GM12878 (cell line): Measurements from ENCODE around the gene INTS6. TPM values are rescaled to one million over a fixed set of nuclear protein-coding genes. Genes with fewer than 3 reads are reported as not detected.

ENCODE experiments used
- ATAC-seq: fragments of 200-7000 bp; cut with Tn5 transposase; 3 replicates; pipeline ENCODE4 v1.9.1; 2020; ENCODE audit warnings: mild to moderate bottlenecking, moderate library complexity
- BruUV-seq: library from RNA; stranded (reverse); fragments of 400-500 nt; replicated peaks from 2 replicates; lab custom pipeline; 2021; lab: Mats Ljungman, UMichigan
- CTCF ChIA-PET: fragments of 300-600 bp; sonication (Branson Sonifier 250); formaldehyde crosslinking; extraction: SDS; loops from one replicate; lab custom pipeline; 2021; ENCODE audit warnings: inconsistent platforms; lab: Yijun Ruan, JAX
- POLR2A ChIA-PET: fragments of 350-600 bp; formaldehyde crosslinking; extraction: SDS; loops from one replicate; lab custom pipeline; 2021; ENCODE audit warnings: inconsistent platforms; lab: Charles Lee
- RAD21 ChIA-PET: fragments of 300-600 bp; sonication (Branson Sonifier 250); formaldehyde crosslinking; loops from one replicate; lab custom pipeline; 2023; ENCODE audit warnings: antibody characterized with exemption; ENCODE audit not compliant: unreplicated experiment; lab: Charles Lee
- SMC1A ChIA-PET: fragments of 300-600 bp; sonication (Branson Sonifier 250); formaldehyde crosslinking; loops from one replicate; lab custom pipeline; 2023; ENCODE audit not compliant: unreplicated experiment, uncharacterized antibody; lab: Charles Lee
- DNase-seq: peaks from one replicate; pipeline ENCODE4 v3.0.0-alpha.2; 2011; ENCODE audit warnings: low read depth, low spot score
- FAIRE-seq: peaks from 3 replicates; lab custom pipeline; 2011; peaks lifted over from hg19 to GRCh38; lab: Jason Lieb, UNC
- H2AFZ ChIP-seq: 2 replicates; pipeline ENCODE4 v1.6.0; 2011; ENCODE audit warnings: low read depth, low read length, control low read depth; ENCODE audit not compliant: control insufficient read depth
- H3K27ac ChIP-seq: 2 replicates; pipeline ENCODE4 v1.5.1; 2011; ENCODE audit warnings: control low read depth; ENCODE audit not compliant: control insufficient read depth, insufficient read depth
- H3K27me3 ChIP-seq, 2 experiments: replicated peaks in 1 of 2; 2 replicates each; pipeline versions ENCODE4 v1.6.0 to v1.6.1; 2011; ENCODE audit warnings: low read length in 1 of 2; ENCODE audit not compliant: control insufficient read depth in 2 of 2, insufficient read depth in 2 of 2
- H3K36me3 ChIP-seq, 2 experiments: 2 replicates each; pipeline ENCODE4 v1.5.1; 2011; ENCODE audit warnings: low read length in 1 of 2; ENCODE audit not compliant: control insufficient read depth in 2 of 2, insufficient read depth in 2 of 2
- H3K4me1 ChIP-seq: 2 replicates; pipeline ENCODE4 v1.6.1; 2011; ENCODE audit warnings: mild to moderate bottlenecking, low read length, moderate library complexity, mixed read lengths; ENCODE audit not compliant: control insufficient read depth, insufficient read depth
- H3K4me2 ChIP-seq: 2 replicates; pipeline ENCODE4 v1.6.0; 2011; ENCODE audit warnings: control low read depth; ENCODE audit not compliant: control insufficient read depth, insufficient read depth
- H3K4me3 ChIP-seq: fragments of 200-600 bp; sonication (generic); 2 replicates; pipeline ENCODE4 v1.5.1; 2016
- H3K79me2 ChIP-seq: 2 replicates; pipeline ENCODE4 v1.6.0; 2011; ENCODE audit warnings: low read length; ENCODE audit not compliant: control insufficient read depth, insufficient read depth
- H3K9ac ChIP-seq: 2 replicates; pipeline ENCODE4 v1.8.0; 2011; ENCODE audit warnings: low read length, control low read depth, mixed read lengths; ENCODE audit not compliant: control insufficient read depth, insufficient read depth
- H3K9me3 ChIP-seq: replicated peaks from 3 replicates; pipeline ENCODE4 v1.5.1; 2011; ENCODE audit warnings: mild to moderate bottlenecking, low read length; ENCODE audit not compliant: control insufficient read depth, insufficient read depth
- H4K20me1 ChIP-seq: 2 replicates; pipeline ENCODE4 v1.6.0; 2011; ENCODE audit not compliant: control insufficient read depth, insufficient read depth
- ASH2L ChIP-seq: fragments of 300-600, 200-600 bp; sonication (generic); IDR thresholded peaks from 2 replicates; pipeline ENCODE4 v1.6.1; 2017; ENCODE audit warnings: low read depth, mild to moderate bottlenecking, borderline replicate concordance
- BCL11A ChIP-seq: IDR thresholded peaks from 2 replicates; pipeline ENCODE4 v1.6.1; 2011; ENCODE audit warnings: low read depth, low read length
- BMI1 ChIP-seq: fragments of 450-650 bp; IDR thresholded peaks from 2 replicates; pipeline ENCODE4 v1.6.1; 2016; ENCODE audit warnings: mild to moderate bottlenecking, moderate library complexity, borderline replicate concordance
- EED ChIP-seq: sonication (generic); IDR thresholded peaks from 2 replicates; pipeline ENCODE4 v1.6.1; 2016; ENCODE audit warnings: antibody characterized with exemption, low read depth
- IKZF1 ChIP-seq: fragments of 450-650 bp; conservative IDR thresholded peaks from 2 replicates; pipeline ENCODE4 v1.6.1; 2017; ENCODE audit warnings: antibody characterized with exemption, mild to moderate bottlenecking
- KAT2A ChIP-seq: conservative IDR thresholded peaks from 2 replicates; pipeline ENCODE4 v1.6.1; 2011; ENCODE audit warnings: low read depth, low read length; ENCODE audit not compliant: control insufficient read depth
- MYB ChIP-seq: fragments of 150-350 bp; IDR thresholded peaks from 2 replicates; pipeline ENCODE4 v1.6.1; 2014; ENCODE audit warnings: mild to moderate bottlenecking, low read depth, low read length, borderline replicate concordance
- NFYA ChIP-seq: IDR thresholded peaks from 2 replicates; pipeline ENCODE4 v1.6.1; 2011; ENCODE audit warnings: low read depth, mild to moderate bottlenecking, low read length, improper control_type of control experiment, borderline replicate concordance
- NR2C1 ChIP-seq: fragments of 450-650 bp; IDR thresholded peaks from 2 replicates; pipeline ENCODE4 v1.6.1; 2017; ENCODE audit warnings: antibody characterized with exemption, mild to moderate bottlenecking, moderate library complexity
- NR2F1 ChIP-seq: fragments of 450-650 bp; conservative IDR thresholded peaks from 2 replicates; pipeline ENCODE4 v1.6.1; 2017; ENCODE audit warnings: mild to moderate bottlenecking
- NRF1 ChIP-seq: conservative IDR thresholded peaks from 2 replicates; pipeline ENCODE4 v1.6.1; 2011; ENCODE audit warnings: mild to moderate bottlenecking, low read depth, low read length, improper control_type of control experiment
- PML ChIP-seq: IDR thresholded peaks from 2 replicates; pipeline ENCODE4 v1.6.1; 2012; ENCODE audit warnings: low read length, inconsistent platforms
- STAT1 ChIP-seq: fragments of 450-650 bp; conservative IDR thresholded peaks from 2 replicates; pipeline ENCODE4 v1.6.1; 2014; ENCODE audit warnings: antibody characterized with exemption, mild to moderate bottlenecking
- YBX1 ChIP-seq: fragments of 450-650 bp; IDR thresholded peaks from 2 replicates; pipeline ENCODE4 v1.6.1; 2016; ENCODE audit warnings: antibody characterized with exemption
- ZNF217 ChIP-seq: fragments of 450-650 bp; IDR thresholded peaks from 2 replicates; pipeline ENCODE4 v1.6.1; 2017; ENCODE audit warnings: antibody characterized with exemption, mild to moderate bottlenecking
- ZNF274 ChIP-seq: IDR thresholded peaks from one replicate; pipeline ENCODE4 v1.8.0; 2011; ENCODE audit not compliant: insufficient read length, insufficient read depth
- ZNF622 ChIP-seq: fragments of 450-650 bp; IDR thresholded peaks from 2 replicates; pipeline ENCODE4 v1.6.1; 2017; ENCODE audit warnings: mild to moderate bottlenecking, inconsistent platforms
- in situ Hi-C: fragments of 300-500 bp; cut with MboI; formaldehyde crosslinking; loops from 9 replicates; pipeline ENCODE4 v1.14.3; 2018; ENCODE audit warnings: mixed read lengths
- intact Hi-C: fragments of 100-400 bp; cut with micrococcal nuclease; formaldehyde crosslinking; loops from one replicate; pipeline ENCODE4 v1.14.2; 2022; ENCODE audit not compliant: unreplicated experiment
- polyA plus RNA-seq, 11 experiments: library from polyadenylated mRNA; depleted of rRNA in 4 of 11; unstranded in 6 of 11; stranded (reverse) in 5 of 11; fragments of >200 nt; fragmentation: Nextera tagmentation in 4 of 11; fragmentation: Illumina TruSeq in 1 of 11; extraction: Ambion mirVana in 4 of 11; extraction: Trizol in 1 of 11; gene quantifications; 1 replicate in 1 of 11; 2 replicates in 10 of 11; pipeline versions ENCODE4 v1.2.1 to v1.2.3, GENCODE V29; 2011 to 2016; ENCODE audit warnings: inconsistent platforms in 2 of 11, missing spikeins in 2 of 11, low read depth in 1 of 11
- total RNA-seq, 4 experiments: library from RNA; depleted of rRNA in 3 of 4; stranded (reverse); fragments of >200 nt in 3 of 4; fragmentation: Illumina TruSeq in 1 of 4; extraction: Trizol in 1 of 4; gene quantifications; 2 replicates each; pipeline versions ENCODE4 v1.2.1 to v1.2.3, GENCODE V29; 2013 to 2021
- TF ChIP-seq, protein P1 (sequence below): fragments of 450-650 bp; IDR thresholded peaks from 2 replicates; pipeline ENCODE4 v1.6.1; 2016; ENCODE audit warnings: mild to moderate bottlenecking, moderate library complexity, borderline replicate concordance
- TF ChIP-seq, protein P2 (sequence below): IDR thresholded peaks from 2 replicates; pipeline ENCODE4 v1.6.1; 2011; ENCODE audit warnings: borderline replicate concordance, low read depth, mild to moderate bottlenecking, moderate library complexity, low read length; ENCODE audit not compliant: insufficient read depth, poor library complexity, severe bottlenecking

INTS6 gene
- total and polyA plus RNA-seq, 10 of the 15 experiments (the other 5 are each of a cell fraction or from before 2014, with no cell fraction given): 7.2 to 57.7 (median 30.9) TPM

- RAD21 ChIA-PET: no interaction called here
- H3K79me2 ChIP-seq: no peaks in the 10 kb centered on the region
- H3K27me3 ChIP-seq: no peaks in the 10 kb centered on the region
- no peaks in the 10 kb centered on the region for H4K20me1 ChIP-seq
- in situ Hi-C loops: no loop called here
- POLR2A ChIA-PET: interaction anchor here (0.5 kb wide), 1 partner anchor 28 kb away, joined by 3 read pairs; no protein-coding TSS in a partner anchor
- TF ChIP-seq EED: no peak
- no peak for TF ChIP-seq NR2F1
- TF ChIP-seq NR2C1: no peak
- TF ChIP-seq, protein P1, sequence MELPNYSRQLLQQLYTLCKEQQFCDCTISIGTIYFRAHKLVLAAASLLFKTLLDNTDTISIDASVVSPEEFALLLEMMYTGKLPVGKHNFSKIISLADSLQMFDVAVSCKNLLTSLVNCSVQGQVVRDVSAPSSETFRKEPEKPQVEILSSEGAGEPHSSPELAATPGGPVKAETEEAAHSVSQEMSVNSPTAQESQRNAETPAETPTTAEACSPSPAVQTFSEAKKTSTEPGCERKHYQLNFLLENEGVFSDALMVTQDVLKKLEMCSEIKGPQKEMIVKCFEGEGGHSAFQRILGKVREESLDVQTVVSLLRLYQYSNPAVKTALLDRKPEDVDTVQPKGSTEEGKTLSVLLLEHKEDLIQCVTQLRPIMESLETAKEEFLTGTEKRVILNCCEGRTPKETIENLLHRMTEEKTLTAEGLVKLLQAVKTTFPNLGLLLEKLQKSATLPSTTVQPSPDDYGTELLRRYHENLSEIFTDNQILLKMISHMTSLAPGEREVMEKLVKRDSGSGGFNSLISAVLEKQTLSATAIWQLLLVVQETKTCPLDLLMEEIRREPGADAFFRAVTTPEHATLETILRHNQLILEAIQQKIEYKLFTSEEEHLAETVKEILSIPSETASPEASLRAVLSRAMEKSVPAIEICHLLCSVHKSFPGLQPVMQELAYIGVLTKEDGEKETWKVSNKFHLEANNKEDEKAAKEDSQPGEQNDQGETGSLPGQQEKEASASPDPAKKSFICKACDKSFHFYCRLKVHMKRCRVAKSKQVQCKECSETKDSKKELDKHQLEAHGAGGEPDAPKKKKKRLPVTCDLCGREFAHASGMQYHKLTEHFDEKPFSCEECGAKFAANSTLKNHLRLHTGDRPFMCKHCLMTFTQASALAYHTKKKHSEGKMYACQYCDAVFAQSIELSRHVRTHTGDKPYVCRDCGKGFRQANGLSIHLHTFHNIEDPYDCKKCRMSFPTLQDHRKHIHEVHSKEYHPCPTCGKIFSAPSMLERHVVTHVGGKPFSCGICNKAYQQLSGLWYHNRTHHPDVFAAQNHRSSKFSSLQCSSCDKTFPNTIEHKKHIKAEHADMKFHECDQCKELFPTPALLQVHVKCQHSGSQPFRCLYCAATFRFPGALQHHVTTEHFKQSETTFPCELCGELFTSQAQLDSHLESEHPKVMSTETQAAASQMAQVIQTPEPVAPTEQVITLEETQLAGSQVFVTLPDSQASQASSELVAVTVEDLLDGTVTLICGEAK: no peak
- TF ChIP-seq ASH2L: no peak
- TF ChIP-seq BMI1: no peak
- no peak for TF ChIP-seq MYB
- no peak for TF ChIP-seq ZNF217
- TF ChIP-seq BCL11A: no peak
- TF ChIP-seq, protein P2, sequence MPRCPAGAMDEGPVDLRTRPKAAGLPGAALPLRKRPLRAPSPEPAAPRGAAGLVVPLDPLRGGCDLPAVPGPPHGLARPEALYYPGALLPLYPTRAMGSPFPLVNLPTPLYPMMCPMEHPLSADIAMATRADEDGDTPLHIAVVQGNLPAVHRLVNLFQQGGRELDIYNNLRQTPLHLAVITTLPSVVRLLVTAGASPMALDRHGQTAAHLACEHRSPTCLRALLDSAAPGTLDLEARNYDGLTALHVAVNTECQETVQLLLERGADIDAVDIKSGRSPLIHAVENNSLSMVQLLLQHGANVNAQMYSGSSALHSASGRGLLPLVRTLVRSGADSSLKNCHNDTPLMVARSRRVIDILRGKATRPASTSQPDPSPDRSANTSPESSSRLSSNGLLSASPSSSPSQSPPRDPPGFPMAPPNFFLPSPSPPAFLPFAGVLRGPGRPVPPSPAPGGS: no peak
- TF ChIP-seq YBX1: no peak
- no peak for TF ChIP-seq NFYA
- TF ChIP-seq ZNF274: no peak
- no peak for TF ChIP-seq STAT1
- TF ChIP-seq NRF1: no peak
- no peak for TF ChIP-seq ZNF622
- TF ChIP-seq PML: no peak
- TF ChIP-seq IKZF1: no peak
- TF ChIP-seq KAT2A: no peak
- intact Hi-C loops: no loop called here
- no peaks in the 10 kb centered on the region for H3K4me1 ChIP-seq
- ATAC-seq: no peak
- SMC1A ChIA-PET: no interaction called here
- no peak overlapping the region for H3K9ac ChIP-seq
- CTCF ChIA-PET: no interaction called here
- H2AFZ ChIP-seq: no peak overlapping the region
- no peaks in the 10 kb centered on the region for H3K9me3 ChIP-seq
- no peak overlapping the region for H3K4me3 ChIP-seq
- BruUV-seq: no TSS peak
- FAIRE-seq: no peak
- no peaks in the 10 kb centered on the region for H3K36me3 ChIP-seq
- no peak overlapping the region for H3K4me2 ChIP-seq
- no peak overlapping the region for H3K27ac ChIP-seq
- DNase-seq: no peak
Measured at GRCh38 chr13:51494156-51494555, 41.3 kb upstream of the INTS6 start.
